ENCODE data around the gene SRSF9.

- TF ChIP-seq CTCF (IDR thresholded peaks at IDR 0.05; ENCODE audit: low read length) = no peak
- TF ChIP-seq EZH2 (optimal IDR thresholded peaks at IDR 0.05; ENCODE audit: low read depth, low read length) = no peak
Measured at GRCh38 chr12:120481022-120481767, 11.6 kb upstream of the SRSF9 start.
